ENCODE results near the gene PLEKHG5. TPM values are rescaled to one million over a fixed set of nuclear protein-coding genes. Genes with fewer than 3 reads are reported as not detected.

PLEKHG5 gene
- total and polyA plus RNA-seq, 2 donors (not counting 1 experiment from before 2014, with no cell fraction given): 0.42 to 3.3 TPM

- H2AFZ ChIP-seq (ENCODE audit: low read length): no peak overlapping the region
- no peaks in the 10 kb centered on the region for H3K79me2 ChIP-seq (ENCODE audit: control insufficient read depth, insufficient read depth, low read length)
- no peaks in the 10 kb centered on the region for H3K36me3 ChIP-seq (ENCODE audit: control insufficient read depth, insufficient read depth, low read length)
- H3K27ac ChIP-seq (ENCODE audit: insufficient read depth, low read length): no peak overlapping the region
- no peak for TF ChIP-seq CTCF (conservative IDR thresholded peaks at IDR 0.05 in 1 of 2, IDR thresholded peaks at IDR 0.05 in 1 of 2; ENCODE audit: low read depth in 1 of 2, low read length in 2 of 2)
- no peak for TF ChIP-seq EZH2 (IDR thresholded peaks at IDR 0.05; ENCODE audit: low read length, missing control alignments)
- H3K4me2 ChIP-seq (ENCODE audit: extremely low read depth, insufficient read depth, low read length): no peak overlapping the region
- H3K4me1 ChIP-seq (ENCODE audit: control insufficient read depth, extremely low read depth, insufficient read depth, low read length): no peaks in the 10 kb centered on the region
- H3K4me3 ChIP-seq (replicated peaks in 1 of 4; ENCODE audit: control extremely low read depth in 1 of 4, insufficient read depth in 1 of 4, low read depth in 3 of 4, low read length in 4 of 4): no peak overlapping the region
- no peaks in the 10 kb centered on the region for H4K20me1 ChIP-seq (ENCODE audit: control insufficient read depth, extremely low read depth, insufficient read depth, low read length)
- no peak overlapping the region for H3K9ac ChIP-seq (ENCODE audit: insufficient read depth, low read length)
- no peaks in the 10 kb centered on the region for H3K9me3 ChIP-seq (ENCODE audit: control insufficient read depth, insufficient read depth, low read depth, low read length)
- H3K27me3 ChIP-seq (ENCODE audit: control insufficient read depth, insufficient read depth, low read length): peaks cover 16% of the 10 kb centered on the region
- DNase-seq (ENCODE audit: low read depth in 2 of 2): no peak
Observed at GRCh38 chr1:6487804-6488484, 3.5 kb downstream of the PLEKHG5 start.

GRCh38 chr1:6486433-6487011, 4.9 kb downstream of the PLEKHG5 start:
- peaks cover 16% of the 10 kb centered on the region for H3K27me3 ChIP-seq (ENCODE audit: control insufficient read depth, insufficient read depth, low read length)
- TF ChIP-seq EZH2 (IDR thresholded peaks at IDR 0.05; ENCODE audit: low read length, missing control alignments) (peak; percentile 8), CTCF (conservative IDR thresholded peaks at IDR 0.05 in 1 of 2, IDR thresholded peaks at IDR 0.05 in 1 of 2; ENCODE audit: low read depth in 1 of 2, low read length in 2 of 2) (peak; percentile 80 to 94)
- no peak overlapping the region for H3K27ac ChIP-seq (ENCODE audit: insufficient read depth, low read length)
- no peaks in the 10 kb centered on the region for H3K4me1 ChIP-seq (ENCODE audit: control insufficient read depth, extremely low read depth, insufficient read depth, low read length)
- H3K9ac ChIP-seq (ENCODE audit: insufficient read depth, low read length): no peak overlapping the region
- no peaks in the 10 kb centered on the region for H3K36me3 ChIP-seq (ENCODE audit: control insufficient read depth, insufficient read depth, low read length)
- peak; percentile 73 to 78 for DNase-seq (ENCODE audit: low read depth in 2 of 2)
- no peak overlapping the region for H2AFZ ChIP-seq (ENCODE audit: low read length)
- no peak overlapping the region for H3K4me2 ChIP-seq (ENCODE audit: extremely low read depth, insufficient read depth, low read length)
- no peaks in the 10 kb centered on the region for H4K20me1 ChIP-seq (ENCODE audit: control insufficient read depth, extremely low read depth, insufficient read depth, low read length)
- H3K9me3 ChIP-seq (ENCODE audit: control insufficient read depth, insufficient read depth, low read depth, low read length): no peaks in the 10 kb centered on the region
- no peaks in the 10 kb centered on the region for H3K79me2 ChIP-seq (ENCODE audit: control insufficient read depth, insufficient read depth, low read length)
- no peak overlapping the region for H3K4me3 ChIP-seq (replicated peaks in 1 of 4; ENCODE audit: control extremely low read depth in 1 of 4, insufficient read depth in 1 of 4, low read depth in 3 of 4, low read length in 4 of 4)

- H3K9ac ChIP-seq (ENCODE audit: insufficient read depth, low read length): no peak overlapping the region
- DNase-seq (ENCODE audit: low read depth in 2 of 2): no peak
- no peaks in the 10 kb centered on the region for H3K36me3 ChIP-seq (ENCODE audit: control insufficient read depth, insufficient read depth, low read length)
- no peak overlapping the region for H2AFZ ChIP-seq (ENCODE audit: low read length)
- no peaks in the 10 kb centered on the region for H3K4me1 ChIP-seq (ENCODE audit: control insufficient read depth, extremely low read depth, insufficient read depth, low read length)
- H4K20me1 ChIP-seq (ENCODE audit: control insufficient read depth, extremely low read depth, insufficient read depth, low read length): no peaks in the 10 kb centered on the region
- H3K4me3 ChIP-seq (replicated peaks in 1 of 4; ENCODE audit: control extremely low read depth in 1 of 4, insufficient read depth in 1 of 4, low read depth in 3 of 4, low read length in 4 of 4): peak overlapping the region in 2 of 4 experiments; percentile 32 to 33
- no peak overlapping the region for H3K27ac ChIP-seq (ENCODE audit: insufficient read depth, low read length)
- H3K4me2 ChIP-seq (ENCODE audit: extremely low read depth, insufficient read depth, low read length): peak overlapping the region; percentile 25
- H3K9me3 ChIP-seq (ENCODE audit: control insufficient read depth, insufficient read depth, low read depth, low read length): no peaks in the 10 kb centered on the region
- TF ChIP-seq EZH2 (IDR thresholded peaks at IDR 0.05; ENCODE audit: low read length, missing control alignments) (no peak), CTCF (conservative IDR thresholded peaks at IDR 0.05 in 1 of 2, IDR thresholded peaks at IDR 0.05 in 1 of 2; ENCODE audit: low read depth in 1 of 2, low read length in 2 of 2) (no peak)
- H3K79me2 ChIP-seq (ENCODE audit: control insufficient read depth, insufficient read depth, low read length): no peaks in the 10 kb centered on the region
- peaks cover 16% of the 10 kb centered on the region for H3K27me3 ChIP-seq (ENCODE audit: control insufficient read depth, insufficient read depth, low read length)
Observed at GRCh38 chr1:6485168-6486101, 6.0 kb downstream of the PLEKHG5 start.
